GM12878 (cell line): Measurements from ENCODE around the gene SOAT2. TPM values are rescaled to one million over a fixed set of nuclear protein-coding genes. Genes with fewer than 3 reads are reported as not detected.

ENCODE experiments used
- ATAC-seq: fragments of 200-7000 bp; cut with Tn5 transposase; 3 replicates; pipeline ENCODE4 v1.9.1; 2020; ENCODE audit warnings: mild to moderate bottlenecking, moderate library complexity
- BruUV-seq: library from RNA; stranded (reverse); fragments of 400-500 nt; replicated peaks from 2 replicates; lab custom pipeline; 2021; lab: Mats Ljungman, UMichigan
- CTCF ChIA-PET: fragments of 300-600 bp; sonication (Branson Sonifier 250); formaldehyde crosslinking; extraction: SDS; loops from one replicate; lab custom pipeline; 2021; ENCODE audit warnings: inconsistent platforms; lab: Yijun Ruan, JAX
- POLR2A ChIA-PET: fragments of 350-600 bp; formaldehyde crosslinking; extraction: SDS; loops from one replicate; lab custom pipeline; 2021; ENCODE audit warnings: inconsistent platforms; lab: Charles Lee
- RAD21 ChIA-PET: fragments of 300-600 bp; sonication (Branson Sonifier 250); formaldehyde crosslinking; loops from one replicate; lab custom pipeline; 2023; ENCODE audit warnings: antibody characterized with exemption; ENCODE audit not compliant: unreplicated experiment; lab: Charles Lee
- SMC1A ChIA-PET: fragments of 300-600 bp; sonication (Branson Sonifier 250); formaldehyde crosslinking; loops from one replicate; lab custom pipeline; 2023; ENCODE audit not compliant: unreplicated experiment, uncharacterized antibody; lab: Charles Lee
- DNase-seq: peaks from one replicate; pipeline ENCODE4 v3.0.0-alpha.2; 2011; ENCODE audit warnings: low read depth, low spot score
- FAIRE-seq: peaks from 3 replicates; lab custom pipeline; 2011; peaks lifted over from hg19 to GRCh38; lab: Jason Lieb, UNC
- H2AFZ ChIP-seq: 2 replicates; pipeline ENCODE4 v1.6.0; 2011; ENCODE audit warnings: low read depth, low read length, control low read depth; ENCODE audit not compliant: control insufficient read depth
- H3K27ac ChIP-seq: 2 replicates; pipeline ENCODE4 v1.5.1; 2011; ENCODE audit warnings: control low read depth; ENCODE audit not compliant: control insufficient read depth, insufficient read depth
- H3K27me3 ChIP-seq, 2 experiments: replicated peaks in 1 of 2; 2 replicates each; pipeline versions ENCODE4 v1.6.0 to v1.6.1; 2011; ENCODE audit warnings: low read length in 1 of 2; ENCODE audit not compliant: control insufficient read depth in 2 of 2, insufficient read depth in 2 of 2
- H3K36me3 ChIP-seq, 2 experiments: 2 replicates each; pipeline ENCODE4 v1.5.1; 2011; ENCODE audit warnings: low read length in 1 of 2; ENCODE audit not compliant: control insufficient read depth in 2 of 2, insufficient read depth in 2 of 2
- H3K4me1 ChIP-seq: 2 replicates; pipeline ENCODE4 v1.6.1; 2011; ENCODE audit warnings: mild to moderate bottlenecking, low read length, moderate library complexity, mixed read lengths; ENCODE audit not compliant: control insufficient read depth, insufficient read depth
- H3K4me2 ChIP-seq: 2 replicates; pipeline ENCODE4 v1.6.0; 2011; ENCODE audit warnings: control low read depth; ENCODE audit not compliant: control insufficient read depth, insufficient read depth
- H3K4me3 ChIP-seq: fragments of 200-600 bp; sonication (generic); 2 replicates; pipeline ENCODE4 v1.5.1; 2016
- H3K79me2 ChIP-seq: 2 replicates; pipeline ENCODE4 v1.6.0; 2011; ENCODE audit warnings: low read length; ENCODE audit not compliant: control insufficient read depth, insufficient read depth
- H3K9ac ChIP-seq: 2 replicates; pipeline ENCODE4 v1.8.0; 2011; ENCODE audit warnings: low read length, control low read depth, mixed read lengths; ENCODE audit not compliant: control insufficient read depth, insufficient read depth
- H3K9me3 ChIP-seq: replicated peaks from 3 replicates; pipeline ENCODE4 v1.5.1; 2011; ENCODE audit warnings: mild to moderate bottlenecking, low read length; ENCODE audit not compliant: control insufficient read depth, insufficient read depth
- H4K20me1 ChIP-seq: 2 replicates; pipeline ENCODE4 v1.6.0; 2011; ENCODE audit not compliant: control insufficient read depth, insufficient read depth
- ATF3 ChIP-seq: IDR thresholded peaks from 2 replicates; pipeline ENCODE4 v1.6.1; 2011; ENCODE audit warnings: low read depth, mild to moderate bottlenecking, low read length, moderate library complexity, borderline replicate concordance; ENCODE audit errors: extremely low read depth
- E2F8 ChIP-seq: fragments of 450-650 bp; IDR thresholded peaks from 2 replicates; pipeline ENCODE4 v1.6.1; 2018; ENCODE audit warnings: mild to moderate bottlenecking, low read depth, moderate library complexity; ENCODE audit not compliant: partially characterized antibody
- FOS ChIP-seq: IDR thresholded peaks from 3 replicates; pipeline ENCODE4 v1.6.1; 2011; ENCODE audit warnings: borderline replicate concordance; ENCODE audit not compliant: insufficient read length; ENCODE audit errors: extremely low read depth
- HDAC6 ChIP-seq: fragments of 200-600 bp; sonication (generic); IDR thresholded peaks from one replicate; pipeline ENCODE4 v1.8.0; 2017; ENCODE audit warnings: antibody characterized with exemption; ENCODE audit not compliant: unreplicated experiment
- IKZF1 ChIP-seq: fragments of 450-650 bp; conservative IDR thresholded peaks from 2 replicates; pipeline ENCODE4 v1.6.1; 2017; ENCODE audit warnings: antibody characterized with exemption, mild to moderate bottlenecking
- KDM1A ChIP-seq: fragments of 200-600 bp; sonication (generic); IDR thresholded peaks from 2 replicates; pipeline ENCODE4 v1.6.1; 2016; ENCODE audit warnings: borderline replicate concordance
- NFXL1 ChIP-seq: fragments of 450-650 bp; IDR thresholded peaks from 2 replicates; pipeline ENCODE4 v1.6.1; 2017; ENCODE audit warnings: antibody characterized with exemption, mild to moderate bottlenecking, borderline replicate concordance
- NR2C2 ChIP-seq: IDR thresholded peaks from 2 replicates; pipeline ENCODE4 v1.6.1; 2011; ENCODE audit warnings: borderline replicate concordance, low read depth; ENCODE audit not compliant: control insufficient read depth, insufficient read length
- RAD51 ChIP-seq: fragments of 450-650 bp; IDR thresholded peaks from 2 replicates; pipeline ENCODE4 v1.6.1; 2016; ENCODE audit warnings: moderate library complexity, mild to moderate bottlenecking, inconsistent platforms
- SIX5 ChIP-seq: IDR thresholded peaks from 2 replicates; pipeline ENCODE4 v1.6.1; 2011; ENCODE audit warnings: mild to moderate bottlenecking, low read depth, low read length, moderate library complexity; ENCODE audit not compliant: severe bottlenecking
- SMC3 ChIP-seq: IDR thresholded peaks from 2 replicates; pipeline ENCODE4 v1.6.1; 2011; ENCODE audit warnings: low read length, improper control_type of control experiment, borderline replicate concordance
- SREBF1 ChIP-seq: IDR thresholded peaks from 2 replicates; pipeline ENCODE4 v1.6.1; 2012; ENCODE audit warnings: mild to moderate bottlenecking, low read length
- ZBED1 ChIP-seq: IDR thresholded peaks from 2 replicates; pipeline ENCODE4 v1.6.1; 2016; ENCODE audit warnings: borderline replicate concordance
- WGBS: methylation state at CpG from one replicate; pipeline ENCODE4 v1.1.6; 2016; ENCODE audit warnings: low lambda C conversion rate; ENCODE audit not compliant: insufficient replicate concordance, insufficient coverage; ENCODE audit errors: missing lambda C conversion rate; 5-methylcytosine and 5-hydroxymethylcytosine counted together
- in situ Hi-C: fragments of 300-500 bp; cut with MboI; formaldehyde crosslinking; loops from 9 replicates; pipeline ENCODE4 v1.14.3; 2018; ENCODE audit warnings: mixed read lengths
- intact Hi-C: fragments of 100-400 bp; cut with micrococcal nuclease; formaldehyde crosslinking; loops from one replicate; pipeline ENCODE4 v1.14.2; 2022; ENCODE audit not compliant: unreplicated experiment
- polyA plus RNA-seq, 11 experiments: library from polyadenylated mRNA; depleted of rRNA in 4 of 11; unstranded in 6 of 11; stranded (reverse) in 5 of 11; fragments of >200 nt; fragmentation: Nextera tagmentation in 4 of 11; fragmentation: Illumina TruSeq in 1 of 11; extraction: Ambion mirVana in 4 of 11; extraction: Trizol in 1 of 11; gene quantifications; 1 replicate in 1 of 11; 2 replicates in 10 of 11; pipeline versions ENCODE4 v1.2.1 to v1.2.3, GENCODE V29; 2011 to 2016; ENCODE audit warnings: inconsistent platforms in 2 of 11, missing spikeins in 2 of 11, low read depth in 1 of 11
- total RNA-seq, 4 experiments: library from RNA; depleted of rRNA in 3 of 4; stranded (reverse); fragments of >200 nt in 3 of 4; fragmentation: Illumina TruSeq in 1 of 4; extraction: Trizol in 1 of 4; gene quantifications; 2 replicates each; pipeline versions ENCODE4 v1.2.1 to v1.2.3, GENCODE V29; 2013 to 2021

The SOAT2 gene
- total and polyA plus RNA-seq, 10 of the 15 experiments (the other 5 are each of a cell fraction or from before 2014, with no cell fraction given), result 0.08 to 1.7 (median 0.69) TPM

- ChIA-PET RAD21 (no interaction called here), CTCF (interaction anchor here (1.5 to 1.7 kb wide), 2 partner anchors 16 to 49 kb away, joined by 4 to 9 read pairs; no protein-coding TSS in a partner anchor), SMC1A (no interaction called here), POLR2A (interaction anchor here (0.7 to 1.0 kb wide), 2 partner anchors 137 to 207 kb away, joined by 3 to 17 read pairs; no protein-coding TSS in a partner anchor)
- WGBS, result 83% methylated on average over 33 of the region's 33 CpGs
- Histone ChIP-seq H3K4me2 (no peak overlapping the region), H3K27ac (no peak overlapping the region), H3K79me2 (no peaks in the 10 kb centered on the region), H3K27me3 (no peaks in the 10 kb centered on the region), H3K9me3 (no peaks in the 10 kb centered on the region), H3K4me3 (no peak overlapping the region), H3K4me1 (no peaks in the 10 kb centered on the region), H2AFZ (no peak overlapping the region), H3K36me3 (no peaks in the 10 kb centered on the region), H4K20me1 (no peaks in the 10 kb centered on the region), H3K9ac (no peak overlapping the region)
- peak; percentile 66 for ATAC-seq
- FAIRE-seq, result no peak
- in situ Hi-C loops, result no loop called here
- no peak for DNase-seq
- BruUV-seq, result no TSS peak
- no peak for TF ChIP-seq NR2C2
- TF ChIP-seq ATF3, result no peak
- no peak for TF ChIP-seq E2F8
- no peak for TF ChIP-seq ZBED1
- no peak for TF ChIP-seq KDM1A
- no peak for TF ChIP-seq RAD51
- TF ChIP-seq SREBF1, result no peak
- no peak for TF ChIP-seq SMC3
- no peak for TF ChIP-seq HDAC6
- no peak for TF ChIP-seq SIX5
- TF ChIP-seq IKZF1, result no peak
- TF ChIP-seq FOS, result no peak
- no peak for TF ChIP-seq NFXL1
- intact Hi-C loops, result no loop called here
Observed at GRCh38 chr12:53115112-53115890, 12.0 kb downstream of the SOAT2 start.
